HCT116 (cell line): Measurements from ENCODE around the gene MYBPC3.

ENCODE experiments used
- CTCF ChIP-seq, 3 experiments: fragments of 200-600 bp in 1 of 3; sonication (generic) in 1 of 3; IDR thresholded peaks in 2 of 3; conservative IDR thresholded peaks in 1 of 3; 2 replicates each; pipeline ENCODE4 v1.5.1; 2012 to 2017; ENCODE audit warnings: low read depth in 2 of 3, low read length in 2 of 3, antibody characterized with exemption in 1 of 3, borderline replicate concordance in 1 of 3, control low read depth in 1 of 3, mild to moderate bottlenecking in 1 of 3, mixed read lengths in 1 of 3, mixed run types in 1 of 3, moderate library complexity in 1 of 3; ENCODE audit not compliant: insufficient read depth in 1 of 3
- EGR1 ChIP-seq: IDR thresholded peaks from 2 replicates; pipeline ENCODE4 v1.6.1; 2012; ENCODE audit warnings: low read depth
- EZH2 ChIP-seq: fragments of 200-600 bp; sonication (generic); IDR thresholded peaks from 2 replicates; pipeline ENCODE4 v1.6.1; 2017; ENCODE audit warnings: antibody characterized with exemption, mixed run types
- EZH2phosphoT487 ChIP-seq: fragments of 200-600 bp; IDR thresholded peaks from 2 replicates; pipeline ENCODE4 v1.6.1; 2018; ENCODE audit warnings: antibody characterized with exemption, borderline replicate concordance
- JUND ChIP-seq: IDR thresholded peaks from 2 replicates; pipeline ENCODE4 v1.6.1; 2012
- POLR2A ChIP-seq: IDR thresholded peaks from 2 replicates; pipeline ENCODE4 v1.7.0; 2011; ENCODE audit warnings: borderline replicate concordance; ENCODE audit not compliant: insufficient read depth, insufficient read length; ENCODE audit errors: extremely low read depth
- POLR2AphosphoS5 ChIP-seq: IDR thresholded peaks from 2 replicates; pipeline ENCODE4 v1.6.1; 2011; ENCODE audit warnings: mild to moderate bottlenecking, low read depth, low read length, moderate library complexity
- RAD21 ChIP-seq: IDR thresholded peaks from 2 replicates; pipeline ENCODE4 v1.6.1; 2012; ENCODE audit warnings: low read depth, mild to moderate bottlenecking
- REST ChIP-seq: IDR thresholded peaks from 2 replicates; pipeline ENCODE4 v1.6.1; 2012; ENCODE audit warnings: low read depth
- SP1 ChIP-seq: IDR thresholded peaks from 2 replicates; pipeline ENCODE4 v1.6.1; 2012; ENCODE audit warnings: low read depth
- SRF ChIP-seq: IDR thresholded peaks from 2 replicates; pipeline ENCODE4 v1.6.1; 2012; ENCODE audit warnings: low read depth
- YY1 ChIP-seq: IDR thresholded peaks from 2 replicates; pipeline ENCODE4 v1.6.1; 2011; ENCODE audit warnings: low read length, low read depth, moderate library complexity, mild to moderate bottlenecking; ENCODE audit not compliant: insufficient replicate concordance; ENCODE audit errors: extremely low read depth
- ZBTB33 ChIP-seq: IDR thresholded peaks from 2 replicates; pipeline ENCODE4 v1.6.1; 2011; ENCODE audit warnings: mild to moderate bottlenecking, low read length, moderate library complexity; ENCODE audit not compliant: insufficient replicate concordance; ENCODE audit errors: extremely low read depth
- ZFX ChIP-seq: fragments of 450-650 bp; IDR thresholded peaks from 2 replicates; pipeline ENCODE4 v1.6.1; 2017

- TF ChIP-seq EZH2phosphoT487 (no peak), POLR2A (no peak), CTCF (IDR thresholded peaks at IDR 0.05 in 2 of 3, conservative IDR thresholded peaks at IDR 0.05 in 1 of 3; ENCODE audit: borderline replicate concordance in 1 of 3, insufficient read depth in 1 of 3, low read depth in 2 of 3, low read length in 2 of 3) (no peak), ZFX (no peak), EZH2 (no peak), JUND (no peak), ZBTB33 (no peak), EGR1 (no peak), POLR2AphosphoS5 (no peak), REST (no peak), SP1 (no peak), SRF (no peak), RAD21 (no peak), YY1 (no peak)
Measured at GRCh38 chr11:47329431-47329986, 23.0 kb downstream of the MYBPC3 start.
